K562 (cell line): ENCODE measurements around the gene SKOR1. TPM values are rescaled to one million over a fixed set of nuclear protein-coding genes. Genes with fewer than 3 reads are reported as not detected.

ENCODE experiments used
- ATF3 ChIP-seq, 2 experiments: fragments of 450-650 bp in 1 of 2; sonication (generic) in 1 of 2; formaldehyde crosslinking in 1 of 2; IDR thresholded peaks in 1 of 2; conservative IDR thresholded peaks in 1 of 2; 2 replicates each; pipeline versions ENCODE4 v1.6.1 to v1.8.1; 2016 to 2023; ENCODE audit warnings: mild to moderate bottlenecking in 2 of 2, moderate library complexity in 2 of 2, inconsistent platforms in 1 of 2, missing genetic modification reagents in 1 of 2
- DMBX1 ChIP-seq: fragments of 250-450 bp; sonication (Bioruptor Pico); IDR thresholded peaks from 2 replicates; pipeline ENCODE4 v1.8.0; 2022; ENCODE audit warnings: inconsistent platforms, mild to moderate bottlenecking, moderate library complexity, borderline replicate concordance
- E2F4 ChIP-seq: sonication (generic); formaldehyde crosslinking; IDR thresholded peaks from 2 replicates; pipeline ENCODE4 v1.8.0; 2022; ENCODE audit warnings: mild to moderate bottlenecking, low read depth, missing genetic modification reagents
- HMGN3 ChIP-seq: IDR thresholded peaks from 2 replicates; pipeline ENCODE4 v1.6.1; 2011; ENCODE audit warnings: borderline replicate concordance, low read depth, mild to moderate bottlenecking, mixed read lengths, low read length; ENCODE audit not compliant: insufficient read length; ENCODE audit errors: extremely low read depth
- KHSRP ChIP-seq: fragments of 450-650 bp; IDR thresholded peaks from 2 replicates; pipeline ENCODE4 v1.6.1; 2017
- MBD1 ChIP-seq: fragments of 250-450 bp; sonication (Bioruptor Pico); IDR thresholded peaks from 2 replicates; pipeline ENCODE4 v1.8.0; 2022; ENCODE audit warnings: inconsistent platforms
- PCBP2 ChIP-seq: fragments of 200-400 bp; formaldehyde crosslinking; IDR thresholded peaks from 2 replicates; pipeline ENCODE4 v1.6.1; 2018; ENCODE audit warnings: low read length, low read depth, mild to moderate bottlenecking, moderate library complexity; ENCODE audit not compliant: poor library complexity, severe bottlenecking
- TBP ChIP-seq: optimal IDR thresholded peaks from 2 replicates; pipeline ENCODE3; 2011; ENCODE audit warnings: low read depth, low read length, improper control_type of control experiment
- TCF3 ChIP-seq: sonication (generic); formaldehyde crosslinking; IDR thresholded peaks from 2 replicates; pipeline ENCODE4 v1.4.0; 2020; ENCODE audit warnings: mild to moderate bottlenecking, missing genetic modification reagents
- TEAD2 ChIP-seq: fragments of 450-650 bp; IDR thresholded peaks from 2 replicates; pipeline ENCODE4 v1.6.1; 2016; ENCODE audit warnings: missing genetic modification characterization, control low read depth, missing compliant biosample characterization
- TFAM ChIP-seq: fragments of 250-450 bp; sonication (Bioruptor Pico); conservative IDR thresholded peaks from 2 replicates; pipeline ENCODE4 v1.5.0; 2021; ENCODE audit warnings: mild to moderate bottlenecking, moderate library complexity
- TFAP4 ChIP-seq: sonication (generic); formaldehyde crosslinking; IDR thresholded peaks from 2 replicates; pipeline ENCODE4 v1.8.0; 2022; ENCODE audit warnings: missing genetic modification reagents, mild to moderate bottlenecking, moderate library complexity, borderline replicate concordance
- USF2 ChIP-seq: sonication (generic); formaldehyde crosslinking; IDR thresholded peaks from 2 replicates; pipeline ENCODE4 v1.5.0; 2020; ENCODE audit warnings: missing genetic modification reagents
- ZHX1 ChIP-seq: fragments of 150-350 bp; conservative IDR thresholded peaks from 2 replicates; pipeline ENCODE4 v1.6.1; 2014; ENCODE audit warnings: low read length
- ZNF224 ChIP-seq: sonication (generic); formaldehyde crosslinking; IDR thresholded peaks from 2 replicates; pipeline ENCODE4 v1.8.0; 2022; ENCODE audit warnings: mild to moderate bottlenecking, missing genetic modification reagents
- ZNF311 ChIP-seq: fragments of 250-450 bp; sonication (Bioruptor Pico); IDR thresholded peaks from 2 replicates; pipeline ENCODE4 v1.4.0; 2020; ENCODE audit warnings: mild to moderate bottlenecking, moderate library complexity
- ZNF324 ChIP-seq: fragments of 250-450 bp; sonication (Bioruptor Pico); IDR thresholded peaks from 2 replicates; pipeline ENCODE4 v1.4.0; 2020; ENCODE audit warnings: mild to moderate bottlenecking
- ZNF444 ChIP-seq: fragments of 250-450 bp; sonication (Bioruptor Pico); IDR thresholded peaks from 2 replicates; pipeline ENCODE4 v1.4.0; 2020; ENCODE audit warnings: mild to moderate bottlenecking, moderate library complexity
- polyA plus RNA-seq, 8 experiments: library from polyadenylated mRNA; depleted of rRNA in 4 of 8; stranded (reverse) in 5 of 8; unstranded in 3 of 8; fragments of >200 nt; fragmentation: Nextera tagmentation in 2 of 8; fragmentation: Illumina TruSeq in 1 of 8; extraction: Ambion mirVana in 2 of 8; extraction: Trizol in 1 of 8; gene quantifications; 2 replicates each; pipeline versions ENCODE4 v1.2.1 to v1.2.3, GENCODE V29; 2011 to 2014; ENCODE audit warnings: inconsistent platforms in 1 of 8, missing spikeins in 1 of 8
- total RNA-seq, 7 experiments: library from RNA; depleted of rRNA in 6 of 7; stranded (reverse); fragments of >200 nt in 6 of 7; fragmentation: Illumina TruSeq in 2 of 7; extraction: Trizol in 2 of 7; gene quantifications; 2 replicates each; pipeline versions ENCODE4 v1.2.1 to v1.2.3, GENCODE V29; 2011 to 2021; ENCODE audit warnings: low replicate concordance in 1 of 7

SKOR1 gene
- total and polyA plus RNA-seq, 9 of the 15 experiments (the other 6 are each of a cell fraction or from before 2014, with no cell fraction given): 0.04 to 0.41 (median 0.09) TPM; not detected in 3

GRCh38 chr15:67882487-67883233 is 57.4 kb downstream of the SKOR1 start (continued):
- no peak for TF ChIP-seq ZHX1
- TF ChIP-seq TEAD2 (tag): no peak
- no peak for TF ChIP-seq ZNF224 (CRISPR knock-in tag)
- TF ChIP-seq E2F4 (CRISPR knock-in tag): no peak
- TF ChIP-seq PCBP2: no peak
- TF ChIP-seq USF2 (CRISPR knock-in tag): no peak
- no peak for TF ChIP-seq MBD1 (CRISPR knock-in tag)
- no peak for TF ChIP-seq ZNF324 (CRISPR knock-in tag)
- peak; percentile 59 for TF ChIP-seq TCF3 (CRISPR knock-in tag)
- peak; percentile 55 for TF ChIP-seq TBP
- TF ChIP-seq ZNF311 (CRISPR knock-in tag): peak; percentile 36; the same call in 1 of the 2 replicates
- no peak for TF ChIP-seq TFAM (CRISPR knock-in tag)
- TF ChIP-seq KHSRP: no peak
- 0 out of 2 replicates have a peak, but pooled peaks have one; percentile 39 for TF ChIP-seq DMBX1 (CRISPR knock-in tag)
- no peak for TF ChIP-seq HMGN3
- no peak for TF ChIP-seq TFAP4
- TF ChIP-seq ATF3 (IDR thresholded peaks at IDR 0.05): no peak
- no peak for TF ChIP-seq ATF3 (CRISPR knock-in tag; conservative IDR thresholded peaks at IDR 0.05)
- TF ChIP-seq ZNF444 (CRISPR knock-in tag): no peak
